Endometrium (tissue), 2 donors: ENCODE results near the gene RBM27.
"Not testable (repeated sequence)": the region's sequence is repeated elsewhere in the genome, so short reads cannot be mapped to it uniquely, and the experiment has no call there.

Experiments used
- FAIRE-seq: peaks from 2 replicates; lab custom pipeline; 2012; peaks lifted over from hg19 to GRCh38; lab: Jason Lieb, UNC
- donor health status: control.
- donor health status: control.

The RBM27 gene

GRCh38 chr5:146203011-146203871 is at the start of gene RBM27:
Gene RBM27 (plus strand): TSS chr5:146203605. CDS start chr5:146203766, 161 bp downstream.
- FAIRE-seq = peak; percentile 91

GRCh38 chr5:146158255-146158654 is 45.1 kb upstream of the RBM27 start:
- FAIRE-seq = no peak

- FAIRE-seq = no peak
Observed at GRCh38 chr5:146164382-146164781, 39.0 kb upstream of the RBM27 start.

GRCh38 chr5:146165460-146165859 is 37.9 kb upstream of the RBM27 start:
- FAIRE-seq = no peak

GRCh38 chr5:146165903-146166302 is 37.5 kb upstream of the RBM27 start:
- no peak for FAIRE-seq

GRCh38 chr5:146169076-146169475 is 34.3 kb upstream of the RBM27 start:
- no peak for FAIRE-seq

GRCh38 chr5:146173049-146173448 is 30.4 kb upstream of the RBM27 start:
- not testable (repeated sequence) for FAIRE-seq

GRCh38 chr5:146173597-146173996 is 29.8 kb upstream of the RBM27 start:
- no peak for FAIRE-seq

- FAIRE-seq = peak; percentile 26
Observed at GRCh38 chr5:146176805-146177204, 26.6 kb upstream of the RBM27 start.

- FAIRE-seq = no peak
Observed at GRCh38 chr5:146179696-146180095, 23.7 kb upstream of the RBM27 start.

GRCh38 chr5:146183403-146183802 is 20.0 kb upstream of the RBM27 start:
- FAIRE-seq = not testable (repeated sequence)

GRCh38 chr5:146185161-146185560 is 18.2 kb upstream of the RBM27 start:
- no peak for FAIRE-seq

- FAIRE-seq = no peak
Observed at GRCh38 chr5:146188358-146188757, 15.0 kb upstream of the RBM27 start.

- FAIRE-seq = no peak
Observed at GRCh38 chr5:146192571-146193043, 10.8 kb upstream of the RBM27 start.

- FAIRE-seq = no peak
Observed at GRCh38 chr5:146193285-146193684, 10.1 kb upstream of the RBM27 start.

- FAIRE-seq = not testable (repeated sequence)
Observed at GRCh38 chr5:146194997-146195396, 8.4 kb upstream of the RBM27 start.

- FAIRE-seq = no peak
Observed at GRCh38 chr5:146196459-146197048, 6.9 kb upstream of the RBM27 start.

GRCh38 chr5:146199176-146199815 is 4.1 kb upstream of the RBM27 start:
- FAIRE-seq = peak; percentile 46

- not testable (repeated sequence) for FAIRE-seq
Observed at GRCh38 chr5:146201795-146202194, 1.6 kb upstream of the RBM27 start.

GRCh38 chr5:146203872-146204192 is 427 bp downstream of the RBM27 start:
- no peak for FAIRE-seq

- no peak for FAIRE-seq
Observed at GRCh38 chr5:146205499-146206202, 2.2 kb downstream of the RBM27 start.

GRCh38 chr5:146206257-146206656 is 2.9 kb downstream of the RBM27 start:
- no peak for FAIRE-seq
